Naive B cell (primary cell): Measurements from ENCODE around the gene ISLR2. TPM values are rescaled to one million over a fixed set of nuclear protein-coding genes. Genes with fewer than 3 reads are reported as not detected.
A peak's percentile ranks its signal among the peaks of the same experiment; 100 is the strongest.

Experiments used
- ATAC-seq, 2 donors: fragments of 150-1000 bp; cut with Tn5 transposase; 2 replicates each; pipeline ENCODE4 v1.10.0; 2021; ENCODE audit warnings: low read depth in 2 of 2, mild to moderate bottlenecking in 2 of 2, moderate library complexity in 2 of 2
- DNase-seq: peaks from one replicate; pipeline ENCODE4 v3.0.0; 2022
- H3K27ac Mint-ChIP-seq, 6 donors: one replicate each; pipeline ENCODE4 v1.8.0; 2020 to 2022; ENCODE audit warnings: mild to moderate bottlenecking in 6 of 6, mixed read lengths in 6 of 6, moderate library complexity in 5 of 6, inconsistent platforms in 2 of 6
- H3K27me3 Mint-ChIP-seq, 3 donors: one replicate each; pipeline ENCODE4 v1.8.0; 2021 to 2022; ENCODE audit warnings: mixed read lengths in 3 of 3, mild to moderate bottlenecking in 1 of 3
- H3K36me3 Mint-ChIP-seq, 2 donors: one replicate each; pipeline ENCODE4 v1.8.0; 2020 to 2022; ENCODE audit warnings: mixed read lengths in 2 of 2, inconsistent platforms in 1 of 2, mild to moderate bottlenecking in 1 of 2
- H3K4me1 Mint-ChIP-seq, 3 donors: one replicate each; pipeline ENCODE4 v1.8.0; 2020 to 2022; ENCODE audit warnings: mixed read lengths in 3 of 3, inconsistent platforms in 1 of 3, mild to moderate bottlenecking in 1 of 3, moderate library complexity in 1 of 3
- H3K4me3 Mint-ChIP-seq, 8 donors: one replicate each; pipeline ENCODE4 v1.8.0; 2020 to 2022; ENCODE audit warnings: mild to moderate bottlenecking in 8 of 8, mixed read lengths in 8 of 8, moderate library complexity in 8 of 8, inconsistent platforms in 2 of 8
- H3K9me3 Mint-ChIP-seq, 7 donors: one replicate each; pipeline ENCODE4 v1.8.0; 2020 to 2022; ENCODE audit warnings: mixed read lengths in 7 of 7, mild to moderate bottlenecking in 5 of 7, inconsistent platforms in 2 of 7, moderate library complexity in 1 of 7
- polyA plus RNA-seq, 6 donors: library from polyadenylated mRNA; unstranded; fragments of 300-500 nt; fragmentation: Illumina TruSeq; gene quantifications; one replicate each; pipeline ENCODE4 v1.2.3, GENCODE V29; 2021; ENCODE audit warnings: low read depth in 6 of 6

Gene ISLR2
- polyA plus RNA-seq, 6 donors from 2014 or later: not detected

DNA sequence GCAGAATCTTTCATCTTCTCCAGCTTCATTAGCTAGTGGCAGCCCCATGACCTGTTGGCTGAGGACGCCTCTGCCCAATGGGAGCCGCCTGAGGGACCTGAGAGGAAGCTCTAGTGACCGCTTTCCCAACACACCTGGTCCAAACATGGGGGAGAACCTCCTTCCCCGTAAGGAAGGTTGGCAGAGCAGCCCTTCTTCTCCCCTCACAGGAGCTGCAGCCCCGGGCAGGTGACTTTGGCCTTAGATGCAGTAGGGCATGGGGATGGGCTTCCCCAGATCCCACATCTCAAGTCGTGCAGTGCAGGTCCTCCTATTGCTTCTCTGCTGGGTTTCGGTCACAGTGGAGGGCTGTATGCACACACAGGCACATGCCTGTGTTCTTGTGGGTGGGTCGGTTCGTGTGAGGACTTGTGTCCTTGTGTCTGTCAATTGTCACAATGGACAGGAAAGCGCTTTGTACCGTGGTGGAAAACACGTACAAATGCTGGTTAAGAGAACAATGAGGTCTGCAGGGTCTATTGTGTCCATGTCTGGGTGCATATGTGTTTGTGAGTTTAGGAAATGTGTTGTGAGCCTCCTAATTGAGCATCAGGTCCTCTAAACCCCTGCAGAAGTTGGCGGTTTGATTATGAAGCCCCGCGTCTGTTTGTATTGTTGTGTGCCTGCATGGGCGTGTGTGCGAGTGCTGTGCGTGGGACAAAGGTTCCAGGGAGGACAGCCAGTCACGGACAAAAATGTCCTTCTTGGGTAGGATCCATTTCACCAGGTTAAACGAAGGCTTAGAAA lies 1.4 kb downstream of the ISLR2 start:
- ATAC-seq: no peak
- peaks cover 62 to 92% (median 73%) of the 10 kb centered on the region in 3 donors for H3K27me3 Mint-ChIP-seq
- peak overlapping the region in 5 of 6 donors; percentile 82 to 99 (median 95) for H3K27ac Mint-ChIP-seq
- DNase-seq: no peak
- H3K9me3 Mint-ChIP-seq: peaks cover 0 to 12% (median 7%) of the 10 kb centered on the region in 7 donors
- H3K4me1 Mint-ChIP-seq: peaks cover 48 to 80% (median 71%) of the 10 kb centered on the region in 3 donors
- H3K4me3 Mint-ChIP-seq: peak overlapping the region in 7 of 8 donors; percentile 5 to 81 (median 66)
- H3K36me3 Mint-ChIP-seq: peaks cover 0 to 7% of the 10 kb centered on the region in 2 donors

DNA sequence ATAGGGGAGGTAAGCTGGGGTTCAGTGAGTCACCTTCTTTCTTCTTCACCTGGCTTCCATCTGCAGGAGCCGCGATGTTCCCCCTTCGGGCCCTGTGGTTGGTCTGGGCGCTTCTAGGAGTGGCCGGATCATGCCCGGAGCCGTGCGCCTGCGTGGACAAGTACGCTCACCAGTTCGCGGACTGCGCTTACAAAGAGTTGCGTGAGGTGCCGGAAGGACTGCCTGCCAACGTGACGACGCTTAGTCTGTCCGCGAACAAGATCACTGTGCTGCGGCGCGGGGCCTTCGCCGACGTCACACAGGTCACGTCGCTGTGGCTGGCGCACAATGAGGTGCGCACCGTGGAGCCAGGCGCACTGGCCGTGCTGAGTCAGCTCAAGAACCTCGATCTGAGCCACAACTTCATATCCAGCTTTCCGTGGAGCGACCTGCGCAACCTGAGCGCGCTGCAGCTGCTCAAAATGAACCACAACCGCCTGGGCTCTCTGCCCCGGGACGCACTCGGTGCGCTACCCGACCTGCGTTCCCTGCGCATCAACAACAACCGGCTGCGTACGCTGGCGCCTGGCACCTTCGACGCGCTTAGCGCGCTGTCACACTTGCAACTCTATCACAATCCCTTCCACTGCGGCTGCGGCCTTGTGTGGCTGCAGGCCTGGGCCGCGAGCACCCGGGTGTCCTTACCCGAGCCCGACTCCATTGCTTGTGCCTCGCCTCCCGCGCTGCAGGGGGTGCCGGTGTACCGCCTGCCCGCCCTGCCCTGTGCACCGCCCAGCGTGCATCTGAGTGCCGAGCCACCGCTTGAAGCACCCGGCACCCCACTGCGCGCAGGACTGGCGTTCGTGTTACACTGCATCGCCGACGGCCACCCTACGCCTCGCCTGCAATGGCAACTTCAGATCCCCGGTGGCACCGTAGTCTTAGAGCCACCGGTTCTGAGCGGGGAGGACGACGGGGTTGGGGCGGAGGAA lies 2.6 kb downstream of the ISLR2 start:
- peak overlapping the region in 5 of 8 donors; percentile 44 to 81 (median 54) for H3K4me3 Mint-ChIP-seq
- peaks cover 0 to 7% of the 10 kb centered on the region in 2 donors for H3K36me3 Mint-ChIP-seq
- ATAC-seq (no peak), DNase-seq (no peak)
- H3K27me3 Mint-ChIP-seq: peaks cover 67 to 94% (median 74%) of the 10 kb centered on the region in 3 donors
- H3K9me3 Mint-ChIP-seq: peaks cover 0 to 12% (median 7%) of the 10 kb centered on the region in 7 donors
- H3K27ac Mint-ChIP-seq: peak overlapping the region in 4 of 6 donors; percentile 44 to 99 (median 90)
- H3K4me1 Mint-ChIP-seq: peaks cover 51 to 77% (median 68%) of the 10 kb centered on the region in 3 donors

DNA sequence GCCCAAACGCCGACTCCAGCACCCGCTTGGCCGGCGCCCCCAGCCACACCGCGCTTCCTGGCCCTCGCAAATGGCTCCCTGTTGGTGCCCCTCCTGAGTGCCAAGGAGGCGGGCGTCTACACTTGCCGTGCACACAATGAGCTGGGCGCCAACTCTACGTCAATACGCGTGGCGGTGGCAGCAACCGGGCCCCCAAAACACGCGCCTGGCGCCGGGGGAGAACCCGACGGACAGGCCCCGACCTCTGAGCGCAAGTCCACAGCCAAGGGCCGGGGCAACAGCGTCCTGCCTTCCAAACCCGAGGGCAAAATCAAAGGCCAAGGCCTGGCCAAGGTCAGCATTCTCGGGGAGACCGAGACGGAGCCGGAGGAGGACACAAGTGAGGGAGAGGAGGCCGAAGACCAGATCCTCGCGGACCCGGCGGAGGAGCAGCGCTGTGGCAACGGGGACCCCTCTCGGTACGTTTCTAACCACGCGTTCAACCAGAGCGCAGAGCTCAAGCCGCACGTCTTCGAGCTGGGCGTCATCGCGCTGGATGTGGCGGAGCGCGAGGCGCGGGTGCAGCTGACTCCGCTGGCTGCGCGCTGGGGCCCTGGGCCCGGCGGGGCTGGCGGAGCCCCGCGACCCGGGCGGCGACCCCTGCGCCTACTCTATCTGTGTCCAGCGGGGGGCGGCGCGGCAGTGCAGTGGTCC lies 3.5 kb downstream of the ISLR2 start:
- H3K27me3 Mint-ChIP-seq: peaks cover 69 to 96% (median 74%) of the 10 kb centered on the region in 3 donors
- H3K9me3 Mint-ChIP-seq: peaks cover 0 to 12% (median 7%) of the 10 kb centered on the region in 7 donors
- H3K27ac Mint-ChIP-seq: peak overlapping the region in 3 of 6 donors; percentile 85 to 95 (median 93)
- DNase-seq (no peak), ATAC-seq (no peak)
- H3K4me3 Mint-ChIP-seq: peak overlapping the region in 5 of 8 donors; percentile 44 to 77 (median 64)
- H3K36me3 Mint-ChIP-seq: peaks cover 0 to 7% of the 10 kb centered on the region in 2 donors
- peaks cover 49 to 69% (median 62%) of the 10 kb centered on the region in 3 donors for H3K4me1 Mint-ChIP-seq

DNA sequence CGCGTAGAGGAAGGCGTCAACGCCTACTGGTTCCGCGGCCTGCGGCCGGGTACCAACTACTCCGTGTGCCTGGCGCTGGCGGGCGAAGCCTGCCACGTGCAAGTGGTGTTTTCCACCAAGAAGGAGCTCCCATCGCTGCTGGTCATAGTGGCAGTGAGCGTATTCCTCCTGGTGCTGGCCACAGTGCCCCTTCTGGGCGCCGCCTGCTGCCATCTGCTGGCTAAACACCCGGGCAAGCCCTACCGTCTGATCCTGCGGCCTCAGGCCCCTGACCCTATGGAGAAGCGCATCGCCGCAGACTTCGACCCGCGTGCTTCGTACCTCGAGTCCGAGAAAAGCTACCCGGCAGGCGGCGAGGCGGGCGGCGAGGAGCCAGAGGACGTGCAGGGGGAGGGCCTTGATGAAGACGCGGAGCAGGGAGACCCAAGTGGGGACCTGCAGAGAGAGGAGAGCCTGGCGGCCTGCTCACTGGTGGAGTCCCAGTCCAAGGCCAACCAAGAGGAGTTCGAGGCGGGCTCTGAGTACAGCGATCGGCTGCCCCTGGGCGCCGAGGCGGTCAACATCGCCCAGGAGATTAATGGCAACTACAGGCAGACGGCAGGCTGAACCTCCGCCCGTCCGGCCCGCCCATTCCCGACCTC lies 4.1 kb downstream of the ISLR2 start:
- Mint-ChIP-seq H3K27me3 (peaks cover 65 to 96% (median 74%) of the 10 kb centered on the region in 3 donors), H3K27ac (peak overlapping the region in 4 of 6 donors; percentile 28 to 96 (median 94))

DNA sequence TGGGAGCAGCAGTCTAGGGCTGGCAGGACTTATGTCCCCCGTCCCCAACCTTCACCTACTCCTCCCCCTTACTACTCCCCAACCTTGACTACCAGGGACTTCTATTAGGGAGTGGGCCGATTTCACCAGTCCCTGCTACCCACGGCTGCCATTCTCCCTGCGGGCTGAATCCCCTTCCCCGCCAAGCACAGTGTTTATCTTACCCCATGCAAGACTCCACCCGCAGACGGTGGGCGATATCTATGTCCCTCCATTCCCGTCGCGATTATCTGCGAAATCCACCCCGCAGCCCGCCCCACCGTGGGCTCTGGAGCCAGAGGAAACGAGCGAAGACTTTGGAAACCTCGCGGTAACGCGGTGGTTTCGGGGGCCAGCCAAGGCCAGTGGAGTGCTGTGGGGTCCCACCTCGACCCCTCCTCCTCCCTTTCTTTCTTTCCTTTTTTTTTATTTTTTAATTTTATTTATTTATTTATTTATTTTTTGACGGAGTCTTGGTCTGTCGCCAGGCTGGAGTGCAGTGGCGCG lies 4.7 kb downstream of the ISLR2 start:
- Mint-ChIP-seq H3K27ac (peak overlapping the region in 4 of 6 donors; percentile 28 to 96 (median 93)), H3K4me3 (peak overlapping the region; percentile 22 to 89 (median 76)), H3K4me1 (peaks cover 37 to 56% (median 52%) of the 10 kb centered on the region in 3 donors), H3K36me3 (peaks cover 0 to 15% of the 10 kb centered on the region in 2 donors), H3K9me3 (peaks cover 0 to 12% (median 7%) of the 10 kb centered on the region in 7 donors), H3K27me3 (peaks cover 65 to 96% (median 74%) of the 10 kb centered on the region in 3 donors)
- DNase-seq (no peak), ATAC-seq (no peak)

More for the DNA sequence above, 4.1 kb downstream of the ISLR2 start:
- H3K9me3 Mint-ChIP-seq: peaks cover 0 to 12% (median 7%) of the 10 kb centered on the region in 7 donors
- peaks cover 42 to 62% (median 55%) of the 10 kb centered on the region in 3 donors for H3K4me1 Mint-ChIP-seq
- peak overlapping the region in 7 of 8 donors; percentile 47 to 89 (median 76) for H3K4me3 Mint-ChIP-seq
- ATAC-seq (peak; percentile 22 to 42), DNase-seq (no peak)
- H3K36me3 Mint-ChIP-seq: peaks cover 0 to 14% of the 10 kb centered on the region in 2 donors

DNA sequence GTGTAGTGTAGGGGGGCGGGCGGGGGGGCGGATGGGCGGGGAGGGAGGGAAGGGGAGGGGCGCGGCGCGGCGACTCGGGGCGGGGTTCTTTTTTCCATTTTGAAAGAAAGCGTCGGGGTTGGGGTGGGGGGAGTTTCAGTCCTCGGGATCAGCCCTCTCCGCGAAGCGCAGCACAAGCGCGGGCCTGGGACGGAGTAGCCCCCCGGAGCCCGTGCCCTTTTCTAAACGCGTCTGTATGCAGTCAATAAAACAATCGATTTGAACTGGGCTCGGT lies 6.1 kb downstream of the ISLR2 start:
- Mint-ChIP-seq H3K36me3 (peaks cover 0 to 15% of the 10 kb centered on the region in 2 donors), H3K4me3 (peak overlapping the region; percentile 64 to 93 (median 86)), H3K9me3 (peaks cover 0 to 12% (median 7%) of the 10 kb centered on the region in 7 donors), H3K27ac (peak overlapping the region in 2 of 6 donors; percentile 49 to 93), H3K4me1 (peaks cover 25 to 44% (median 43%) of the 10 kb centered on the region in 3 donors), H3K27me3 (peaks cover 61 to 87% (median 63%) of the 10 kb centered on the region in 3 donors)
- no peak for ATAC-seq
- DNase-seq: no peak

DNA sequence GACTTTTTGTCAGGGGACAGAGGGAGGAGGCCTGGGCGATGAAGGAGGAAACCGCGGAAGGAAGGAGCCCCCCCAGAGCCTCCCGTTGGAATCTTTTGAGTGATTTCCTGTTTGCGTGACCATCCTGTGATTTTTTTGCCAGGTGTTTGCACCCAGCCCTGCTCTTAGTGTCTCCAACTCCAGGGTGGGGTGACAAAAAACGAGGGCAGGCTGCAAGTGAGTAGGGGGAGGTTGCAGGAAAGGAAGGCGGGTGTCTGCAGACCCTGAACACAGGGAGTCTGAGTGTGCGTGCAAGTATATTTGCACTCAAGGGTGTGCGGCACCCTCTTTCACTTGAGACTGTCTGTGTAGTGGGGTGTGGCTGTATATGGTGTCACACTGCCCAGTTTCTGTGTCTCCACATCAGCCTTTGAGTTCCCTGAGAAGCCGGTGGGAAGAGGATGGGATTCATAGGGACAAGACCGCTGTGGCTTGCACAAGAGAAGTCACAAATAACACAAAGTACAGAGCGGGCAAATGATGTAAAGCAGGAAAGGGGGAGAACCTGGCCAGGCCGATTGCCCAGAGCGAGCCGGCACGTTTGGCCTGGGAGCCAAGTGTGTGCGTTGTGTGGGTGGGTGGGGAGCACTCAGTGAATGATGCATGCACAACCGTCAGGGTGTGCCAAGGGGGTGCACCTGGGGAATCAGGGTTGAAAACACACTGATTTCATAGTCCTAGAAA lies 6.6 kb downstream of the ISLR2 start:
- ATAC-seq (no peak), DNase-seq (no peak)
- Mint-ChIP-seq H3K4me1 (peaks cover 21 to 40% (median 38%) of the 10 kb centered on the region in 3 donors), H3K9me3 (peaks cover 0 to 10% (median 4%) of the 10 kb centered on the region in 7 donors), H3K36me3 (peaks cover 0 to 13% of the 10 kb centered on the region in 2 donors), H3K27me3 (peaks cover 56 to 82% (median 59%) of the 10 kb centered on the region in 3 donors), H3K27ac (peak overlapping the region in 4 of 6 donors; percentile 49 to 93 (median 62)), H3K4me3 (peak overlapping the region; percentile 64 to 93 (median 86))

DNA sequence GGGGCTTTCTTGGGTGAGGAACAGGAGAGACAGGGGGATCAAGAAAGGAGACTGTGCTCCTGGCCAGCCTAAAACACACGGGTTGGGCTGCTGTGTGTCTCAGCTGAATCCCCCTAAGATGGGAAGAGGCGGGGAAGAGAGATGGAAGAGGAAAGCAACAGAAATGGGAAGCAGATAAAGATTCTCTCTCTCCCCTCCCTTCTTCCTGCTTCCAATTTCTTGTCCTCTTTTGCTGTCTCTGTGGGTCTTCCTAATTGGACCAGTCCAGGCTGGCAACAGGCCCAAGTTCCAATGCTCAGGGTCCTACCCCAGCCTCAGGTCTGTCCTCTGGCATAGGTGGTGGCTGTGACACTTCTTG lies 7.1 kb downstream of the ISLR2 start:
- Mint-ChIP-seq H3K9me3 (peaks cover 0 to 9% (median 2%) of the 10 kb centered on the region in 7 donors), H3K4me1 (peaks cover 18 to 35% (median 34%) of the 10 kb centered on the region in 3 donors), H3K4me3 (peak overlapping the region in 5 of 8 donors; percentile 77 to 93 (median 87)), H3K36me3 (peaks cover 0 to 8% of the 10 kb centered on the region in 2 donors), H3K27me3 (peaks cover 53 to 80% (median 59%) of the 10 kb centered on the region in 3 donors), H3K27ac (peak overlapping the region in 2 of 6 donors; percentile 57 to 67)
- no peak for ATAC-seq
- DNase-seq: no peak

DNA sequence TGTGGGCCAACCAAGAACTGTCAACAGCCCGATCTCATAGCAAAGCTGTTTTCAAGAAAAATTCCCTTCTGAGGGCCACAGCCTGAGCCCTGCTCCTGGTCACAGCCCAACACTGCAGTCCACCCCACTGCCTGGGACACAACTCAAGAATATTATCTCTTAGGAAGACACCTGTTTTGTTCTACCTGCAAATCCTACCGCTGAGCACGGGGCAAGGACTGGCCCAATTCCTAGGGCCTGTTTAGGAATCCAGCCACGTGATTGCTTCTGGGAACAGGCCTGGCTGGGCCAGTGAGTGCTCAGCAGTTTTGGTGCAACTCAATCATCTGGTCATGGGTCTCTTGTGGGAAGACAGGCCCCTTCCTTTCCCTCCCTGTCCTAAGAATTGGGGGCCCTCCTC lies 8.3 kb downstream of the ISLR2 start:
- H3K4me3 Mint-ChIP-seq: peak overlapping the region in 2 of 8 donors; percentile 67 to 77
- no peak overlapping the region for H3K27ac Mint-ChIP-seq
- peaks cover 18 to 30% (median 29%) of the 10 kb centered on the region in 3 donors for H3K4me1 Mint-ChIP-seq
- H3K36me3 Mint-ChIP-seq: peaks cover 0 to 8% of the 10 kb centered on the region in 2 donors
- no peak for DNase-seq
- peaks cover 0 to 7% (median 0%) of the 10 kb centered on the region in 7 donors for H3K9me3 Mint-ChIP-seq
- peaks cover 51 to 74% (median 63%) of the 10 kb centered on the region in 3 donors for H3K27me3 Mint-ChIP-seq
- no peak for ATAC-seq

DNA sequence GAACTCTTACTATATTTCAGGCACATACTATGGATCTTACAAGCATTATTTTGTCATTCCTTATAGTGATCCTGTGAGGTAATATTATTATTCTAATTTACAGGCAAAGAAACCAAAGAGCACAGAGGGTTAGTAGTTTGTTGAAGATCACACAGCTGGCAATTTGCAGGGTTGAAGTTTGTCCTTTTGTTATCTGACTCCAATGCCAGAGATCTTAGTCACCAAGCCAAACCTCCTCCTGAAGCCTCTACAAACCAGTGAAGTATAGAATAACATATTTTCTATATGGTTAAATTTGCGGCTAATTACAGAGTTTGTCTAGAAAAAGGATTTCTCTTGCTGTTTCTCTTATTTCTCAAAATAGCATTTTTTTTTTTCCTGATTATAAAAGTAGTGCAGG lies 11.2 kb downstream of the ISLR2 start:
- peaks cover 54 to 64% (median 58%) of the 10 kb centered on the region in 3 donors for H3K27me3 Mint-ChIP-seq
- ATAC-seq (no peak), DNase-seq (no peak)
- no peak overlapping the region for H3K27ac Mint-ChIP-seq
- H3K9me3 Mint-ChIP-seq: peaks cover 0 to 12% (median 2%) of the 10 kb centered on the region in 7 donors
- peaks cover 8 to 11% (median 9%) of the 10 kb centered on the region in 3 donors for H3K4me1 Mint-ChIP-seq
- H3K36me3 Mint-ChIP-seq: peaks cover 0 to 8% of the 10 kb centered on the region in 2 donors
- no peak overlapping the region for H3K4me3 Mint-ChIP-seq

DNA sequence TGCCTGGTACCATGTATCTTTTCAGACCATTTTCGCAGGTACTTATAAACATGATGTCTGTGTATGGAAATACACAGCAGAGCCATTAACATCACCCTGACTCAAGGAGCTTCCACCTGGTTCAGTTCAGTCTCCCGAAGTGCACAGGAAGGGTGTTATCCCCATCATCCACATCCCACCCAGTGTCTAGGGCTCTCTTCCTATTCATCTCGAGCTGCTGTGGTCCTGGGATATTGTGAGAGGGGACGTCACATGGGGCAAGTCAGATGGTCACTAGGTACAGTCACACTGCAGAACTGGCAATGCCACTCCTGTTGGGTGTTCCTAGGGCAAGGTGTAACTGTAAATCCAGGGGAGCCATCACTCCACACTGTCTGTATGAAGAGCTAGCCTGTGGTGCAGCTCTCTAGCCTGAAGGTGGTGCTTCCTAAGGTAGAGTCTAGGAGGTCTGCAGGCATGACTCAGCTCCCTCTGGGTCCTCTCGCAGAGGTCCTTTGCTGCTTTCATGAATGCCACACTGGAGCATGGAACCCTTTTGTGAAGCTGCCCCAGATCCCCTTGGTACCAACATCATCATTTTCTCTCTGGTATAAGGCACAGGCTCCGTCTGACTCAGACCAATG lies 13.9 kb downstream of the ISLR2 start:
- no peak for DNase-seq
- Mint-ChIP-seq H3K27ac (no peak overlapping the region), H3K36me3 (peaks cover 4 to 10% of the 10 kb centered on the region in 2 donors), H3K4me3 (no peak overlapping the region), H3K4me1 (no peaks in the 10 kb centered on the region), H3K27me3 (peaks cover 44 to 60% (median 51%) of the 10 kb centered on the region in 3 donors), H3K9me3 (peaks cover 0 to 26% (median 3%) of the 10 kb centered on the region in 7 donors)
- no peak for ATAC-seq
